HCT116 (cell line): ENCODE data around the gene LRRC46. TPM values are rescaled to one million over a fixed set of nuclear protein-coding genes. Genes with fewer than 3 reads are reported as not detected.
A peak's percentile ranks its signal among the peaks of the same experiment; 100 is the strongest.

Experiments used
- ATAC-seq: fragments of 200-7000 bp; cut with Tn5 transposase; 2 replicates; pipeline ENCODE4 v1.9.1; 2020; ENCODE audit warnings: mild to moderate bottlenecking, moderate library complexity
- BruUV-seq: library from RNA; stranded (reverse); fragments of 400-500 nt; replicated peaks from 2 replicates; lab custom pipeline; 2021; lab: Mats Ljungman, UMichigan
- CTCF ChIA-PET: fragments of 300-600 bp; sonication (Branson Sonifier 250); formaldehyde crosslinking; loops from one replicate; lab custom pipeline; 2021; ENCODE audit warnings: antibody characterized with exemption; lab: Charles Lee
- POLR2A ChIA-PET: fragments of 300-600, 350-600 bp; sonication (Branson Sonifier 250); formaldehyde crosslinking; loops from one replicate; lab custom pipeline; 2021; ENCODE audit warnings: antibody characterized with exemption; lab: Charles Lee
- RAD21 ChIA-PET, 2 experiments: fragments of 300-600 bp; sonication (Branson Sonifier 250); formaldehyde crosslinking; loops; one replicate each; lab custom pipeline; 2023; ENCODE audit warnings: low total read pairs in 2 of 2; ENCODE audit not compliant: uncharacterized antibody in 2 of 2, unreplicated experiment in 2 of 2, low non-redundant PET in 1 of 2; lab: Charles Lee
- DNase-seq: peaks from one replicate; pipeline ENCODE4 v3.0.0-alpha.2; 2010; ENCODE audit warnings: low read depth, low spot score
- H2AFZ ChIP-seq: fragments of 200-600 bp; shearing (Covaris generic), sonication (generic); 2 replicates; pipeline ENCODE4 v1.6.1; 2017; ENCODE audit warnings: low read depth, mixed run types, mixed read lengths, antibody characterized with exemption, low read length; ENCODE audit not compliant: poor library complexity, severe bottlenecking
- H3K27ac ChIP-seq: 2 replicates; pipeline ENCODE4 v1.5.1; 2012; ENCODE audit warnings: low read depth, low read length
- H3K27me3 ChIP-seq: fragments of 200-600 bp; sonication (generic); 2 replicates; pipeline ENCODE4 v1.6.1; 2016; ENCODE audit warnings: mixed run types, low read length, mixed read lengths; ENCODE audit not compliant: insufficient read depth
- H3K36me3 ChIP-seq, 2 experiments: fragments of 200-500 bp in 1 of 2; fragments of 200-600 bp in 1 of 2; sonication (Bioruptor generic) in 1 of 2; sonication (generic) in 1 of 2; 2 replicates each; pipeline versions ENCODE4 v1.5.1 to v1.6.1; 2014 to 2016; ENCODE audit warnings: low read length in 2 of 2, inconsistent platforms in 1 of 2, mixed read lengths in 1 of 2, mixed run types in 1 of 2; ENCODE audit not compliant: insufficient read depth in 2 of 2, control insufficient read depth in 1 of 2
- H3K4me1 ChIP-seq, 2 experiments: fragments of 200-600 bp in 1 of 2; sonication (generic) in 1 of 2; 2 replicates each; pipeline versions ENCODE4 v1.5.1 to v1.6.1; 2012 to 2017; ENCODE audit warnings: low read length in 2 of 2, inconsistent platforms in 1 of 2, mild to moderate bottlenecking in 1 of 2, mixed read lengths in 1 of 2, mixed run types in 1 of 2, moderate library complexity in 1 of 2; ENCODE audit not compliant: insufficient read depth in 2 of 2, control insufficient read depth in 1 of 2
- H3K4me2 ChIP-seq: fragments of 200-600 bp; sonication (generic); 2 replicates; pipeline ENCODE4 v1.6.1; 2017; ENCODE audit warnings: mixed run types, low read length, mixed read lengths
- H3K4me3 ChIP-seq, 2 experiments: fragments of 200-600 bp in 1 of 2; sonication (generic) in 1 of 2; replicated peaks in 1 of 2; 2 replicates each; pipeline ENCODE4 v1.5.1; 2011 to 2016; ENCODE audit warnings: low read length in 2 of 2, control low read depth in 1 of 2, low read depth in 1 of 2, mild to moderate bottlenecking in 1 of 2, mixed read lengths in 1 of 2, mixed run types in 1 of 2
- H3K79me2 ChIP-seq: fragments of 200-600 bp; sonication (generic); 2 replicates; pipeline ENCODE4 v1.6.1; 2017; ENCODE audit warnings: mild to moderate bottlenecking, mixed run types, low read length, moderate library complexity, mixed read lengths; ENCODE audit not compliant: insufficient read depth
- H3K9ac ChIP-seq: fragments of 200-600 bp; sonication (generic); 2 replicates; pipeline ENCODE4 v1.6.1; 2016; ENCODE audit warnings: low read length, mixed read lengths
- H3K9me2 ChIP-seq: fragments of 200-600 bp; sonication (generic), shearing (Covaris generic); 2 replicates; pipeline ENCODE4 v1.6.1; 2017; ENCODE audit warnings: mixed run types, mild to moderate bottlenecking, moderate library complexity; ENCODE audit not compliant: insufficient read depth
- H3K9me3 ChIP-seq, 2 experiments: fragments of 200-500 bp in 1 of 2; fragments of 200-600 bp in 1 of 2; sonication (Bioruptor generic) in 1 of 2; sonication (generic) in 1 of 2; 2 replicates each; pipeline ENCODE4 v1.6.1; 2014 to 2017; ENCODE audit warnings: low read length in 2 of 2, mixed read lengths in 2 of 2, inconsistent platforms in 1 of 2, low read depth in 1 of 2, mild to moderate bottlenecking in 1 of 2, mixed run types in 1 of 2, moderate library complexity in 1 of 2; ENCODE audit not compliant: control insufficient read depth in 1 of 2, insufficient read depth in 1 of 2
- H4K20me1 ChIP-seq: fragments of 200-600 bp; sonication (generic), shearing (Covaris generic); 2 replicates; pipeline ENCODE4 v1.6.1; 2017; ENCODE audit warnings: mixed run types, mild to moderate bottlenecking, moderate library complexity; ENCODE audit not compliant: insufficient read depth
- ATF3 ChIP-seq: IDR thresholded peaks from 2 replicates; pipeline ENCODE4 v1.6.1; 2012
- CBX3 ChIP-seq: IDR thresholded peaks from 2 replicates; pipeline ENCODE4 v1.6.1; 2012; ENCODE audit warnings: low read depth
- CEBPB ChIP-seq: IDR thresholded peaks from 2 replicates; pipeline ENCODE4 v1.6.1; 2012; ENCODE audit warnings: low read depth
- FOSL1 ChIP-seq: IDR thresholded peaks from 2 replicates; pipeline ENCODE4 v1.6.1; 2012; ENCODE audit warnings: low read depth
- JUND ChIP-seq: IDR thresholded peaks from 2 replicates; pipeline ENCODE4 v1.6.1; 2012
- REST ChIP-seq: IDR thresholded peaks from 2 replicates; pipeline ENCODE4 v1.6.1; 2012; ENCODE audit warnings: low read depth
- SIN3A ChIP-seq: IDR thresholded peaks from 2 replicates; pipeline ENCODE4 v1.6.1; 2012; ENCODE audit warnings: low read depth
- SP1 ChIP-seq: IDR thresholded peaks from 2 replicates; pipeline ENCODE4 v1.6.1; 2012; ENCODE audit warnings: low read depth
- YY1 ChIP-seq: IDR thresholded peaks from 2 replicates; pipeline ENCODE4 v1.6.1; 2011; ENCODE audit warnings: low read length, low read depth, moderate library complexity, mild to moderate bottlenecking; ENCODE audit not compliant: insufficient replicate concordance; ENCODE audit errors: extremely low read depth
- intact Hi-C: fragments of 100-400 bp; cut with micrococcal nuclease; formaldehyde crosslinking; loops from 2 replicates; pipeline ENCODE4 v1.10.0; 2022
- total RNA-seq: library from RNA; stranded (reverse); gene quantifications from one replicate; pipeline ENCODE4 v1.2.1, GENCODE V29; 2021; ENCODE audit not compliant: unreplicated experiment
- TF ChIP-seq, protein P1 (sequence below): IDR thresholded peaks from 2 replicates; pipeline ENCODE4 v1.6.1; 2011; ENCODE audit warnings: mild to moderate bottlenecking, low read length, moderate library complexity; ENCODE audit not compliant: insufficient replicate concordance; ENCODE audit errors: extremely low read depth

Gene LRRC46
- total RNA-seq, 1 experiment from 2014 or later = 0.76 TPM

DNA sequence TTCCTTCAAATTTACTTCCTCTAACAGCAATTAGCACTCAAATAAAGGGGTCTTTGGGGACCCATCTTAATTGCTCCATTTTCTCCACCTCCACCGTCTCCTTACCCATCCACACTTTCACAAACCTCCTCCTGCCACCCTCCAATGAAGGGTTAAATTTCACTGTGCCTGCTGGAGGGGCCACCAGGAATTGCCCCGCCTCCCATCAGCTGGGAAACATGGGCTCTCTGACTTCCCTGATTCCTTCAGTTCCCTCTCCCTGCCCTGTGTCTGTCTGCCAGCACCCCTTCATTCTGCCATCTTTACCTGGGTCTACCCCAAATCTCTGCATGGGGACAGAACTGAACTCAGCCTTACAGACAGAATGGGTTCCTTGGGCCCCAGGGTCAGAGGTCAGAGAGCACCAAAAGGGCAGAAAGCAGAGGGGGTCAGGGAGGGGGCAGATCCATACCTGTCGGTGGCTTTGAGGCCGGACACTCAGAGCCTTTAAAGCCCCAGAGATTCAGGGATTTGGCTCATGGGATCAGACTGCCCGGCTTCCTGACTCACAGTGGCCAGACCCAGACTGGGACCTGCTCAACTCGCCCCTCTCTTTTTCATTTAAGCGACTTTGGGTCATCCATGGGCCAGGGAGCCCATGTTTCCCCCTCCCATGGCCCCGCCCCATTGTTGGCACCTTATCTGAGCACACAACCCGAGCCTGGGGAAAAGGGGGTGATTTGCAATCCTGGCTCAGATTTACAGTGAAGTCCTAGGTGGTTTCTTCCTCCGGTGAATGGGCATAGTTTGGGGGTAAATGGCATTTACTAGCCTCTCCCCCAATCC is 46.9 kb downstream of the LRRC46 start:
- peaks cover 2 to 34% of the 10 kb centered on the region in 2 experiments for H3K4me1 ChIP-seq
- intact Hi-C loops = no loop called here

DNA sequence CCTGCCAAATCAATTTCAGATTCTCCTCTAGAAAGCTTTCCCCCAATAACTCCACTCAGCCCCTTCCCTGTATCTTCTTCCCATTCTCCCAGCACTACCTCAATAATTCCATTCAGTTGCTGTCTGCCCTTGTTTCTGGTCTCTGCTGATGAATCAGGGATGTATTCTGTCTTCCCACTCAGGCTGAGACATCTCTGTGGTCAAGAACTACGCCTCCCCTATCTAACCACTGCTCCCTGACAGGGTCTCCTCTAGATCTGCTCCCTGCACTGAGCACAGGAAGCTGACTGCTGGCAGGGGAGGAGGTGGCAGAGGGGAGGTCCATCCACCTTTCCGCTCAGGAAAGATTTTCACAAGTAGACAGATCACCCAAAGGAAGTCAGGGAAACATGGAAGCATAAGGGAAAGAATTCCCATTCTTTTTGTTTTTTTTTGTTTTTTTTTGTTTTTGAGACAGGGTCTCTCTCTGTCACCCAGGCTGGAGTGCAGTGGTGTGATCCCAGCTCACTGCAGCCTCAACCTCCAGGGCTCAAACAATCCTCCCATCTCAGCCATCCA is 47.6 kb downstream of the LRRC46 start:
- no peak overlapping the region for H3K27ac ChIP-seq
- no peak for DNase-seq
- RAD21 ChIA-PET = no interaction called here
- peak overlapping the region; percentile 8; the same call in 1 of the 2 replicates for H3K9ac ChIP-seq
- no peaks in the 10 kb centered on the region for H4K20me1 ChIP-seq
- intact Hi-C loops = no loop called here
- ATAC-seq = no peak
- H3K4me3 ChIP-seq = no peak overlapping the region
- no peaks in the 10 kb centered on the region for H3K79me2 ChIP-seq
- no peaks in the 10 kb centered on the region for H3K9me3 ChIP-seq
- peaks cover 2 to 34% of the 10 kb centered on the region in 2 experiments for H3K4me1 ChIP-seq
- no TSS peak for BruUV-seq
- POLR2A ChIA-PET = no interaction called here
- H3K27me3 ChIP-seq = no peaks in the 10 kb centered on the region
- peak overlapping the region; percentile 65 for H3K4me2 ChIP-seq
- CTCF ChIA-PET = interaction anchor here (0.9 to 2.9 kb wide), 5 partner anchors 11 to 139 kb away, joined by 3 to 12 read pairs (median 7); partner anchors contain the start of gene SCRN2
- TF ChIP-seq CBX3 (no peak), JUND (no peak), SP1 (no peak), ATF3 (no peak), REST (no peak), FOSL1 (no peak), YY1 (no peak), CEBPB (no peak)
- TF ChIP-seq, protein P1, sequence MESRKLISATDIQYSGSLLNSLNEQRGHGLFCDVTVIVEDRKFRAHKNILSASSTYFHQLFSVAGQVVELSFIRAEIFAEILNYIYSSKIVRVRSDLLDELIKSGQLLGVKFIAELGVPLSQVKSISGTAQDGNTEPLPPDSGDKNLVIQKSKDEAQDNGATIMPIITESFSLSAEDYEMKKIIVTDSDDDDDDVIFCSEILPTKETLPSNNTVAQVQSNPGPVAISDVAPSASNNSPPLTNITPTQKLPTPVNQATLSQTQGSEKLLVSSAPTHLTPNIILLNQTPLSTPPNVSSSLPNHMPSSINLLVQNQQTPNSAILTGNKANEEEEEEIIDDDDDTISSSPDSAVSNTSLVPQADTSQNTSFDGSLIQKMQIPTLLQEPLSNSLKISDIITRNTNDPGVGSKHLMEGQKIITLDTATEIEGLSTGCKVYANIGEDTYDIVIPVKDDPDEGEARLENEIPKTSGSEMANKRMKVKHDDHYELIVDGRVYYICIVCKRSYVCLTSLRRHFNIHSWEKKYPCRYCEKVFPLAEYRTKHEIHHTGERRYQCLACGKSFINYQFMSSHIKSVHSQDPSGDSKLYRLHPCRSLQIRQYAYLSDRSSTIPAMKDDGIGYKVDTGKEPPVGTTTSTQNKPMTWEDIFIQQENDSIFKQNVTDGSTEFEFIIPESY = no peak
- no peak overlapping the region for H2AFZ ChIP-seq
- H3K9me2 ChIP-seq = no peaks in the 10 kb centered on the region
- H3K36me3 ChIP-seq = no peaks in the 10 kb centered on the region

More for the DNA sequence above, 46.9 kb downstream of the LRRC46 start:
- no peaks in the 10 kb centered on the region for H3K27me3 ChIP-seq
- ChIA-PET RAD21 (no interaction called here), POLR2A (no interaction called here), CTCF (interaction anchor here (1.6 kb wide), 1 partner anchor 35 kb away, joined by 7 read pairs; no protein-coding TSS in a partner anchor)
- no TSS peak for BruUV-seq
- H3K79me2 ChIP-seq = no peaks in the 10 kb centered on the region
- H3K9ac ChIP-seq = peak overlapping the region; percentile 8; the same call in 1 of the 2 replicates
- peak overlapping the region in 1 of 2 experiments; percentile 23; a peak in 1 of 4 replicates for H3K4me3 ChIP-seq
- H3K4me2 ChIP-seq = peak overlapping the region; percentile 65
- ATAC-seq (peak; percentile 64), DNase-seq (no peak)
- no peaks in the 10 kb centered on the region for H3K9me3 ChIP-seq
- peak overlapping the region; percentile 32 for H2AFZ ChIP-seq
- H4K20me1 ChIP-seq = no peaks in the 10 kb centered on the region
- H3K36me3 ChIP-seq = no peaks in the 10 kb centered on the region
- H3K9me2 ChIP-seq = no peaks in the 10 kb centered on the region
- TF ChIP-seq SIN3A = no peak
- no peak overlapping the region for H3K27ac ChIP-seq
